ENCODE data around the gene RAB44.

Gene RAB44

DNA sequence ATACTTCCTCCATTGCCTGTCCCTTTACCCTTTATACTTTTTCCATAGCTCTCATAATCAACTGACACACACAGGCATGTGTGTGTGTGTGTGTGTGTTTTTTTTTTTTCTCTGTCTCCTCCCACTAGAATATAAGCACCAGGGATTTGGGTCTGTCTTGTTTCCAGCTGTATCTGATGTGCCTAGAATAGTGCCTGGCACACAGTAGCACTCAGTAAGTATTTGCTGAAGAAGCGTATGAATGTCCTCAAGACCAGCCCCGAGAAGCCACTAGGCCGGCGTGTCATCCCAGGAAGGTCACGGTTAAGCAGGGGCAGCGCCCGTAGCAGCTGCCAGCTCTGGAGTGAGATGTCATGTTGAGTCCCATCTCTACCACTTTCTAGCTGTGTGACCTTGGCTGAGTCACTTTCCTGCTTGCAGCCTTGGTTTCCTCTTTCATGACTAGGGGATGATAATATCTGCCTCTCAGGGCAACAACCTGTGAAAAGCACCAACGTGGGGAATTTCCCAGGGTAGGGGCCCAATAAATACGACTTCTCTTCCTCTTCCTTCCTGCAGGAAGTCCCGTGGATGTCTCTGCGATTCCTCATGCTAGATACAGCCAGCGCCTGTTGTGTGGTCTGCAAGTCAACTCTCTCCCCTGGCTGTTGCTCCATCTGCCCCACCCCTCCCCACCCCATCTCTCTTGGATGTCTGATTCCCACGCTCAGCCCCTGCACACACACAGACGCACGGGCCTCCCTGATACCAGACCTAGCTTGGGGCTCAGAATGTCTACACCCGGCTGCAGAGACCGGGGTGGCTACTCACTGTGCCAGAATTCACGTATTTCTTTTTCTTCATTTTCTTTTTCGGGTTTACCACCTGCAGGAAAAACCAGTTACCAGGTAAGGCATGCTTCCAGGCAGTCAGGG lies 58.1 kb downstream of the RAB44 start:
- peaks cover 9% of the 10 kb centered on the region for H3K27me3 Mint-ChIP-seq
- peak overlapping the region; percentile 77 for H3K27ac Mint-ChIP-seq
- H3K9me3 Mint-ChIP-seq, result no peaks in the 10 kb centered on the region
- intact Hi-C loops (cut with micrococcal nuclease), result loop anchor here (2.0 to 5.0 kb wide), 2 partner anchors 29 to 68 kb away; no protein-coding TSS in a partner anchor
- no peaks in the 10 kb centered on the region for H3K36me3 Mint-ChIP-seq (ENCODE audit: low read depth)
- H3K4me3 Mint-ChIP-seq, result no peak overlapping the region
- H3K4me1 Mint-ChIP-seq (ENCODE audit: low read depth), result peaks cover 77% of the 10 kb centered on the region

DNA sequence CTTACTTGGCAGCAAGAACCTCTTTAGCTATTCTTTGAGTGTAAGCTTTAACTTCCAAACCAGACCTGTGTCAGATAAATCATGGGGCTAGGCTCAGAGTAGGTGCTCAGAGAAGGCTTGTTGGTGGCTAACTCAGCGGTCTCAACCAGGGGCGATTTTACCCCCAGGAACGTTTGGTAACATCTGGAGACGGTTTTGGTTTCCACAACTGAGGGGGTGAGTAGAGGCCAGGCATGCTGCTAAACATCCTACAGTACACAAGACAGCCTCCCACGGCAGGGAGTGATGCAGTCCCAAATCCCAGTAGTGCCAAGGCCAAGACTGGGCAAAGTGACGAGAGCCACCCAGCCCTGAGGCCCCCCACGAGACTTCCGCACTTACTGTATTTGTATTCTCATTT lies 59.2 kb downstream of the RAB44 start:
- Mint-ChIP-seq H3K4me1 (ENCODE audit: low read depth) (peaks cover 73% of the 10 kb centered on the region), H3K36me3 (ENCODE audit: low read depth) (no peaks in the 10 kb centered on the region), H3K27ac (peak overlapping the region; percentile 77), H3K4me3 (no peak overlapping the region), H3K27me3 (peaks cover 9% of the 10 kb centered on the region), H3K9me3 (no peaks in the 10 kb centered on the region)
- intact Hi-C loops (cut with micrococcal nuclease), result loop anchor here (2.0 to 5.0 kb wide), 2 partner anchors 30 to 69 kb away; no protein-coding TSS in a partner anchor

DNA sequence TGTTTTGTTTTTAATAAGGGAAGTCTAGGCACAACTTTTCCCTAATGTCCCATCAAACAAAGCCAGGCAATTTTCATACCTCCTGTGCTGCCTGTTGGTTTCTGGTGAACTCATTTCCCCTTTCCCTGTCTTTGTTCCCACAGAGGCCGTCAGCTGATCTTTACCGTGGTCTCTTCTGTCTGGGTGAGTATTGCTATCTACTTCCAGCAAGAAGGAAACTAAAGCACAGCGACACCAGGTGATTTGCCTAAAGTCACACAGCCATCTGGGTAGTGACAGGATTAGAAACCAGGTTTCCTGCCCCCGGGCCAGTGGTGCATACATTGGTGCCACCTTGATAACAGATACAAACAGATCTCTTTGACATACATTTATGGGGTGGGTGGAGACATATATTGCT lies 59.6 kb downstream of the RAB44 start:
- Mint-ChIP-seq H3K27ac (peak overlapping the region; percentile 4), H3K9me3 (no peaks in the 10 kb centered on the region), H3K4me1 (ENCODE audit: low read depth) (peaks cover 69% of the 10 kb centered on the region), H3K36me3 (ENCODE audit: low read depth) (no peaks in the 10 kb centered on the region), H3K27me3 (peaks cover 9% of the 10 kb centered on the region), H3K4me3 (no peak overlapping the region)
- intact Hi-C loops (cut with micrococcal nuclease), result loop anchor here (2.0 to 5.0 kb wide), 2 partner anchors 30 to 70 kb away; no protein-coding TSS in a partner anchor

DNA sequence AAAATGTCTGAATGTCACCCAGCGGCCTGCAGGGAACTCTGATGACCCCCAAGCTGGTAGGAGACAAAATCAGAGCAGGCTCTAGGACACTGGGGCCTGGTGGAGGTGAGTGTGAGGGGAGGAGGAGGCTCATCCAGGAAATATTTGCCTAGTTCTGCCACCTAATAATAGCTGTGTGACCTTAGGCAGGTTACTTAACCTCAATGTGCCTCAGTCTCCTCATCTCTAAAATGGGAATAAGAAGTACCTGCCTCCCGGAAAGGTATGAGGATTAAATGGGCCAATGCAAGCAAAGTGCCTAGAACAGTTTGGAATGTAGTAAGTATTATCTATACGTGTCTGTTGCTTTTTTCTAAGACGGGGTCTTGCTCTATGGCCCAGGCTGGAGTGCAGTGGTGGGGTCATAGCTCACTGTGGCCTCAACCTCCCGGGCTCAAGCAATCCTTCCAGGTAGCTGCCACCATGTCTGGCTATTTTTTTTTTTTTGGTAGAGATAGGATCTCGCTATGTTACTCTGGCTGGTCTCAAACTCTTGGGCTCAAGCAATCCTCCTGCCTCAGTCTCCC lies 60.4 kb downstream of the RAB44 start:
- Mint-ChIP-seq H3K9me3 (no peaks in the 10 kb centered on the region), H3K27ac (peak overlapping the region; percentile 4)

DNA sequence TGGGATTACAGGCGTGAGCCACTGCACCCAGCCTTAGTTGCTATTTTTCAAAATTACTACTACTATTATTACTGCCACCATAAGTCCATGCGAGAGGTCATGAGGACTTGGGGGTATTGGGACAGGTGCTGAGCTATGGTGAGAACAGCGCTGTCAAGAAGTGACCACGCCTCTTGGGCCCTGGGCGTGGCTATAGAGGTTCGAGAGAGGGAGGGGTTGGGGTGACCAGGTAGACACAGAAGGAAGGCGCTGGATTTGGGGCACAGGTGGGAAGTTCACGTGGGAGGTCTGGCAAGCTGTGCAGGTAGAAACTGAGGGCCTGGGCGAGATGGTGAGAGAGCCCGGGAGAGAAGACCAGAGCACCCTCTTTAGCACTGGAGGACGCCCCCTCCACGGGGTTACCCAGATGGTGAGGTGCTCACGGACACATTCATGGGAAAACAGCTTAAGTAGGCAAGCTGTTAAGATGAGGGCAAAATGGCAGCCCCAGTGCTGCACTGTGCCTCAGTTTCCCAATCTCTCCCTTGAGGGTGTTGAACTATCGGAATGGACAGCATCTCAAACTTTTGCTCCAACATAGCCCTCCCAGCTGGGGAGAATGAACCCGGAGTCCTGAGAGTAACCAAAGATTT lies 61.0 kb downstream of the RAB44 start:
- intact Hi-C loops (cut with micrococcal nuclease), result loop anchor here (1.0 to 5.0 kb wide), 3 partner anchors 71 to 143 kb away; no protein-coding TSS in a partner anchor
- Mint-ChIP-seq H3K9me3 (no peaks in the 10 kb centered on the region), H3K4me3 (no peak overlapping the region), H3K36me3 (ENCODE audit: low read depth) (no peaks in the 10 kb centered on the region), H3K27me3 (peaks cover 9% of the 10 kb centered on the region), H3K4me1 (ENCODE audit: low read depth) (peaks cover 55% of the 10 kb centered on the region), H3K27ac (no peak overlapping the region)

More for the DNA sequence above, 60.4 kb downstream of the RAB44 start:
- peaks cover 9% of the 10 kb centered on the region for H3K27me3 Mint-ChIP-seq
- no peaks in the 10 kb centered on the region for H3K36me3 Mint-ChIP-seq (ENCODE audit: low read depth)
- intact Hi-C loops (cut with micrococcal nuclease), result loop anchor here (2.0 to 5.0 kb wide), 3 partner anchors 31 to 135 kb away; no protein-coding TSS in a partner anchor
- H3K4me3 Mint-ChIP-seq, result no peak overlapping the region
- peaks cover 61% of the 10 kb centered on the region for H3K4me1 Mint-ChIP-seq (ENCODE audit: low read depth)

DNA sequence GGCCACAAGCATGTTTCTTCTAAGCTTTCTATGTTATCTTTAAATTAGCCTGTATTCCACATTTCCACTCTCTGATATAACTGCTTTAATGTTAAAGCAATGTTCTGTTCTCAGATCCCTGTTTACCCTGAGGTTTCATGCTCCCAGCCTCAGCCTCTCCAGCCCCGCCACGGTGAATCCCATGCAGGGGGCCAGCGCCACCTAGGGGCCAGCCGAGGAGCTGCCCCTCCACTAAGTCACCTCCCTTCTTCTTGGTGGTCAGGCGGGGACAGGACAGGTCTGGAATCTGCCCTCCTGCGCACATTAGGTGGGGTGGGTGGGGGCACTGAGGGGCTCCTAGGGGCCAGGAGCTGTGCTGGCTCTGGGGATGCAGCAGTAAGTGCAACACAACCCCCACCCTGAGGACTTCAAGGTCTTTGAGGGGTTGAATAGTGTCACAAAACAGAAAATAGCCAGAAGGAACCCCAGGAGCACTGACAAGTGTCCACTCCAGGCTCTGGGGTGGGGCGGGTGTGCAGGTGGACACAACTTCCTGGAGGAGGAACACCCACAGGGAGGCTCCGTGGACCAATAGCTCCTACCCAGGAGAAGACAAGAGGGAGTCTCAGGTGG lies 61.6 kb downstream of the RAB44 start:
- intact Hi-C loops (cut with micrococcal nuclease), result loop anchor here (1.0 to 5.0 kb wide), 3 partner anchors 72 to 144 kb away; no protein-coding TSS in a partner anchor
- Mint-ChIP-seq H3K27me3 (peaks cover 8% of the 10 kb centered on the region), H3K4me1 (ENCODE audit: low read depth) (peaks cover 49% of the 10 kb centered on the region), H3K27ac (no peak overlapping the region), H3K4me3 (no peak overlapping the region), H3K36me3 (ENCODE audit: low read depth) (no peaks in the 10 kb centered on the region), H3K9me3 (no peaks in the 10 kb centered on the region)

DNA sequence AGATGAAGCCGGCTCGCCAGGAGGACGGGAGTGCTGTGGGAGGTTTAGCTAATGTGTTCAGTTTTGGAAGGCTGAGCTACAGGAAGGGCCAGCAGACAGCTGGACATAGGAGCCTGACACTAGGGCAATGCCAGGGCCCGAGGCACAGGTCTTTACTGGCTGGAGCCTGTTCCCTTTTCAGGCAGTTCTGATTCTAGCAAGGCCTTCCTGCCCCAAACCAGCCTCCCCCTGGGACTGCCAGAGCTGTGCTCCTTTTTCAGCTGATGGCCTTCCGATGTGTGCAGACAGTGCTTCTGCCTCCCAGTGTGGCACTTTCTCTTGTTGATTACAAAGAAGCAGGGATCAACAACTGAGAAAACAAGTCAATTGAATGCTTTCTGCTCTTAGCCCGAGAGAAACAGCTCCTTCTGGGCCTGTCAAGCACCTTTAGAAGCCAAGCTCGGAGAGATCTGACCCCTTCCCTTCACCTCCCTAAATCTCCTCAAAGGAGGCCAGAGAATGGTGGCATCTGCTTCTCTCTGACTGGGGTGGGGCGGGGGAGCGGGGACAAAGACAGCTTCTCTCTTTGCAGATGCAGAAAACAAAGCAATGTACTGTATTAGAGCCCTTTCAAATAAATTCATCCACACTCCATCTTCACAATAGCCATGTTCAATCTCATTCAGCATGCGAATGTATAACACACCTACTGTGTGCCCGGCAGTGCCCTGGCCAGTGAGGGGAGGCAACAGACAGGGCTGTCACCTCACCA lies 63.2 kb downstream of the RAB44 start:
- no peaks in the 10 kb centered on the region for H3K36me3 Mint-ChIP-seq (ENCODE audit: low read depth)
- no peak overlapping the region for H3K4me3 Mint-ChIP-seq
- H3K27me3 Mint-ChIP-seq, result peaks cover 3% of the 10 kb centered on the region
- H3K4me1 Mint-ChIP-seq (ENCODE audit: low read depth), result peaks cover 32% of the 10 kb centered on the region
- no peak overlapping the region for H3K27ac Mint-ChIP-seq
- intact Hi-C loops (cut with micrococcal nuclease), result no loop called here
- no peaks in the 10 kb centered on the region for H3K9me3 Mint-ChIP-seq

DNA sequence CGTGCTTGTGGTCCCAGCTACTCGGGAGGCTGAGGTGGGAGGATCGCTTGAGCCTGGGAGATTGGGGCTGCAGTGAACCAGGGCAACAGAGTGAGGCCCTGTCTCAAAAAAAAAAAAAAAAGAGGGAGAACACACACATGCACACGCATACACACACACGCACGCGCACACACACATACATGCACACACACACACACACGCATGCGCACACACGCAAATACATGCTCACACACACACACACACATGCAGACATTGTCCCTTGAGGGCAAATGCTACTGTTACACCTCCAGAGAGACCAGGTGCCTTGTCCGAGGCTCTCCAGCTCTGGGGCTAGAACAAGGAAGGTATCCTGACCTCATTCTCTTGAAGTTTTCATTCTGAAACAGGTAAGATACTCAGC lies 64.5 kb downstream of the RAB44 start:
- no peak overlapping the region for H3K27ac Mint-ChIP-seq
- no peaks in the 10 kb centered on the region for H3K36me3 Mint-ChIP-seq (ENCODE audit: low read depth)
- intact Hi-C loops (cut with micrococcal nuclease), result no loop called here

DNA sequence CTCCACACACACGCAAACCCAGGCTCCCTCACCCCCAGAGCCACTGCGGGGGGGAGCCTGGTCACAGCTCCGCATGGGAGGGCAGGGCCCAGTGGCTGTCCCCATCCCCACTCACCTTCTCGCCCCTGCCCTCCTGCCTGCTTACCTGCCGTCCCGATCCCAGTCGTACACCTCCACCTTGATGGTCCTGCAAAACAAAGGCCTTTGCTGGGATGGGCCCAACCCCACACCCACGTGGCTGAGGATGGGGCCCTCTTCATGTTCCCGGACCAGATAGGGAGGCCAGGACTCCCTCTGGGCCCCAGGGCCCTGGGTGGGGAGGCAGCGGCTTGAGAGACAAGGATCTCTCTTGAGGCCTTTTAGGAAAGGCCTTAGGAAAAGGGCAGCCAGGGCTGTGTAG lies 67.6 kb downstream of the RAB44 start:
- no peaks in the 10 kb centered on the region for H3K9me3 Mint-ChIP-seq
- peaks cover 5% of the 10 kb centered on the region for H3K27me3 Mint-ChIP-seq
- H3K36me3 Mint-ChIP-seq (ENCODE audit: low read depth), result no peaks in the 10 kb centered on the region
- H3K4me3 Mint-ChIP-seq, result no peak overlapping the region
- H3K4me1 Mint-ChIP-seq (ENCODE audit: low read depth), result peaks cover 22% of the 10 kb centered on the region
- intact Hi-C loops (cut with micrococcal nuclease), result no loop called here
- H3K27ac Mint-ChIP-seq, result no peak overlapping the region

More for the DNA sequence above, 64.5 kb downstream of the RAB44 start:
- Mint-ChIP-seq H3K4me3 (no peak overlapping the region), H3K9me3 (no peaks in the 10 kb centered on the region), H3K4me1 (ENCODE audit: low read depth) (peaks cover 29% of the 10 kb centered on the region), H3K27me3 (peaks cover 3% of the 10 kb centered on the region)

DNA sequence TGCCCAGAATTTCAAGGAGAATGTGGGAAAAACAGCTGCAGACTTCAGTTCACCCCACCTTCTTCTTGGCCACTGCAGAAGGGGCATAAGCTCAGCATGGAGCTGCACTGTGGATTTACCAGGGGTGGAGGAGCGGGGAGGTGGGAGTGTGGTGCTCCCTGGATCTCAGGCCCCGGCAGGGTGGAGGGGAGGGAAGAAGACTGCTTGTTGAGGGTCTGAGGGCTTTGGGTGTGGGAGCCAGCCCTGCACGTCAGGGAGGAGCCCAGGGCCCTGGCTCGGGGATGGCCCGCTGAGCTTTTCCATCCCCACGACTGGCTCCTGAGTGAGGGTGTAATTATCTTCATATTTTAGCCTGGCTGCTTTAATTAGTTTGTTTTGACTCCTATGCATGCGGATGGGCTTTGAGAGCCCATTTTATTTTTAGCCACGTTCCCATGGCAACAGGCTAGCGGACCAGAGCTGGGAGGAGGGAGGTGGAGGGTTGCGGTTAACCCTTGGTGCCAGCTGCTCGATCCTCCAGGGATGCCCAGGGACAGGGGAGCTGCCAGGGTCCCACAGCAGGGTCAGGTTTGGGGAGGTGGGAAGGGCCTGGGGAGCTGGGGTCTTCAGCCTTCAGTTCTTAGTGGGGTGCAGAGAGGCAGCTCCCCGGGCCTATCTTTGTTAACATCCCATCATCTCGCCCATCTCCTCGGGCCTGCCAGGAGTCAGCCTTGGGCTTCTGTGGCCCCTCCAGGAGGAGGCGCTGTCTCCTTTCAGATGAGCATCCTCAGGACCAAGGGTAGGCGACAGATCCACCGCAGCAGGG lies 68.2 kb downstream of the RAB44 start:
- intact Hi-C loops (cut with micrococcal nuclease), result loop anchor here (1.0 to 2.0 kb wide), 4 partner anchors 17 to 445 kb away; no protein-coding TSS in a partner anchor

DNA sequence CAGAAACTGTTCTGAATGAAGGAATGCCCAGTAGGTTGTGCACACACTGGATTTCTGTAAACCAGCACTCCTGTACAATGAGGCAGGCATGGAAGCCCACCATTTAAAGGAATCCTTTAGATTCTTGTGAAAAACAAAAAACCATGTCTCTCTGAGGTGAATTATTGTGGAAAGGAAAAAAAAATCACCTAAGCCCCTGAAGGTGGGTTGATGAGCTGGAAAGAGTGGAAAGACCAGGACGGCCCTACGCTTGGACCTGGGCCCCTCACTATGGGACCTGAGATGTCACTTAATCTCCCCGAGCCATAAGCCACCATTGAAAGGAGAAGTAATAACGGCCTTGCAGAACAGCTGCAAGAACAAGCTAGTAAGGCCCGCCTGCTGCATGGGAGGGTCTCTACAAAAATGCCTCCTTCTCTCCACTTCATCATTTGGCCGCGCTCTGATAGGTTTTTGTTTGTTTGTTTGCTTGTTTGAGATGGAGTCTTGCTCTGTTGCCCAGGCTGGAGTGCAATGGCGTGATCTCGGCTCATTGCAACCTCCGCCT lies 68.8 kb downstream of the RAB44 start:
- intact Hi-C loops (cut with micrococcal nuclease), result loop anchor here (1.0 to 2.0 kb wide), 4 partner anchors 16 to 444 kb away; no protein-coding TSS in a partner anchor
- Mint-ChIP-seq H3K4me3 (no peak overlapping the region), H3K4me1 (ENCODE audit: low read depth) (peaks cover 32% of the 10 kb centered on the region), H3K27ac (no peak overlapping the region), H3K36me3 (ENCODE audit: low read depth) (no peaks in the 10 kb centered on the region), H3K9me3 (no peaks in the 10 kb centered on the region), H3K27me3 (peaks cover 8% of the 10 kb centered on the region)

More for the DNA sequence above, 68.2 kb downstream of the RAB44 start:
- Mint-ChIP-seq H3K27me3 (peaks cover 5% of the 10 kb centered on the region), H3K36me3 (ENCODE audit: low read depth) (no peaks in the 10 kb centered on the region), H3K27ac (no peak overlapping the region), H3K4me3 (no peak overlapping the region), H3K9me3 (no peaks in the 10 kb centered on the region), H3K4me1 (ENCODE audit: low read depth) (peaks cover 28% of the 10 kb centered on the region)

DNA sequence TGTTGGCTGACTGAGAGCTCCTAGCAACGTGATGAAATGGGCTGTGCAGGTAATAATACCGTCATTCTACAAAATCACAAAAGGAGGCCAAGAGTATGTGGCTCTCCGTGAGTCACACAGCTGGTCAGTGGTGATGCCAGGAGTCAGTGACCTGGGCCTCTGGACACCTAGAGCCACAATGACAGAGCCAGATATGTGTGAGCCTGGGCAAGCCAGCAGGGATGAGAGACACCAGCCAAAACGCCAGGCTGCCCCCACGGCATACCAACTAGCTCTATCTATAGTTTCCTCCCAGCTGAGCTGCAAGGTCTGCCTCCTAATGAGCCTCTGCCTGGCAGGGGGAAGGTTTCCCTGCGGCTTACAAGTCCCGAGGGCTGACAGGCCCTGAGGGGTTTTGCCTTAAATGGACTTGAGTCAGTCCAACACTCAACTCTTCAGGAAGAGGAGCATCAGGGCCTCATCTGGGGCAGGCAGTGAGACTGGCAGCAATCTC lies 71.6 kb downstream of the RAB44 start:
- H3K9me3 Mint-ChIP-seq, result no peaks in the 10 kb centered on the region
- H3K36me3 Mint-ChIP-seq (ENCODE audit: low read depth), result no peaks in the 10 kb centered on the region
- H3K27ac Mint-ChIP-seq, result peak overlapping the region; percentile 20
- intact Hi-C loops (cut with micrococcal nuclease), result no loop called here
- H3K4me1 Mint-ChIP-seq (ENCODE audit: low read depth), result peaks cover 32% of the 10 kb centered on the region
- H3K4me3 Mint-ChIP-seq, result no peak overlapping the region
- peaks cover 9% of the 10 kb centered on the region for H3K27me3 Mint-ChIP-seq
